K562 (cell line): Measurements from ENCODE around the gene NSUN6. TPM values are rescaled to one million over a fixed set of nuclear protein-coding genes. Genes with fewer than 3 reads are reported as not detected.

ENCODE experiments used
- DIDO1 ChIP-seq: fragments of 450-650 bp; IDR thresholded peaks from 2 replicates; pipeline ENCODE4 v1.6.1; 2016; ENCODE audit warnings: low read depth, missing biosample characterization, missing genetic modification characterization
- DMBX1 ChIP-seq: fragments of 250-450 bp; sonication (Bioruptor Pico); IDR thresholded peaks from 2 replicates; pipeline ENCODE4 v1.8.0; 2022; ENCODE audit warnings: inconsistent platforms, mild to moderate bottlenecking, moderate library complexity, borderline replicate concordance
- E2F8 ChIP-seq: fragments of 450-650 bp; IDR thresholded peaks from 2 replicates; pipeline ENCODE4 v1.7.1; 2018; ENCODE audit warnings: mild to moderate bottlenecking, low read depth; ENCODE audit not compliant: partially characterized antibody
- FOXP4 ChIP-seq: sonication (generic); formaldehyde crosslinking; IDR thresholded peaks from 2 replicates; pipeline ENCODE4 v1.8.0; 2022; ENCODE audit warnings: mild to moderate bottlenecking, missing genetic modification reagents, borderline replicate concordance
- HEY1 ChIP-seq: fragments of 250-450 bp; sonication (Bioruptor Pico); IDR thresholded peaks from 2 replicates; pipeline ENCODE4 v1.5.0; 2020; ENCODE audit warnings: mild to moderate bottlenecking, moderate library complexity, borderline replicate concordance
- IRF2 ChIP-seq: sonication (generic); formaldehyde crosslinking; IDR thresholded peaks from 2 replicates; pipeline ENCODE4 v1.8.1; 2022; ENCODE audit warnings: mild to moderate bottlenecking, missing genetic modification reagents
- MTA2 ChIP-seq: fragments of 450-650 bp; IDR thresholded peaks from 2 replicates; pipeline ENCODE4 v1.6.1; 2016; ENCODE audit warnings: low read depth
- YBX1 ChIP-seq: fragments of 450-650 bp; IDR thresholded peaks from 2 replicates; pipeline ENCODE4 v1.7.1; 2016; ENCODE audit warnings: mild to moderate bottlenecking
- ZNF778 ChIP-seq: fragments of 450-650 bp; formaldehyde crosslinking; IDR thresholded peaks from 2 replicates; pipeline ENCODE4 v1.4.0; 2020; ENCODE audit warnings: mild to moderate bottlenecking, moderate library complexity
- polyA plus RNA-seq, 8 experiments: library from polyadenylated mRNA; depleted of rRNA in 4 of 8; stranded (reverse) in 5 of 8; unstranded in 3 of 8; fragments of >200 nt; fragmentation: Nextera tagmentation in 2 of 8; fragmentation: Illumina TruSeq in 1 of 8; extraction: Ambion mirVana in 2 of 8; extraction: Trizol in 1 of 8; gene quantifications; 2 replicates each; pipeline versions ENCODE4 v1.2.1 to v1.2.3, GENCODE V29; 2011 to 2014; ENCODE audit warnings: inconsistent platforms in 1 of 8, missing spikeins in 1 of 8
- total RNA-seq, 7 experiments: library from RNA; depleted of rRNA in 6 of 7; stranded (reverse); fragments of >200 nt in 6 of 7; fragmentation: Illumina TruSeq in 2 of 7; extraction: Trizol in 2 of 7; gene quantifications; 2 replicates each; pipeline versions ENCODE4 v1.2.1 to v1.2.3, GENCODE V29; 2011 to 2021; ENCODE audit warnings: low replicate concordance in 1 of 7
- TF ChIP-seq, protein P1 (sequence below), 2 experiments: fragments of 450-650 bp in 1 of 2; sonication (generic) in 1 of 2; formaldehyde crosslinking in 1 of 2; IDR thresholded peaks; 2 replicates each; pipeline versions ENCODE4 v1.7.1 to v1.9.0; 2016 to 2022; ENCODE audit warnings: inconsistent platforms in 1 of 2, mild to moderate bottlenecking in 1 of 2, missing genetic modification reagents in 1 of 2
- TF ChIP-seq, protein P2 (sequence below): fragments of 450-650 bp; IDR thresholded peaks from 2 replicates; pipeline ENCODE4 v1.6.1; 2014; ENCODE audit warnings: low read depth, mild to moderate bottlenecking, moderate library complexity, borderline replicate concordance

NSUN6 gene
- total and polyA plus RNA-seq, 9 of the 15 experiments (the other 6 are each of a cell fraction or from before 2014, with no cell fraction given): 12.5 to 33.1 (median 24.2) TPM

DNA sequence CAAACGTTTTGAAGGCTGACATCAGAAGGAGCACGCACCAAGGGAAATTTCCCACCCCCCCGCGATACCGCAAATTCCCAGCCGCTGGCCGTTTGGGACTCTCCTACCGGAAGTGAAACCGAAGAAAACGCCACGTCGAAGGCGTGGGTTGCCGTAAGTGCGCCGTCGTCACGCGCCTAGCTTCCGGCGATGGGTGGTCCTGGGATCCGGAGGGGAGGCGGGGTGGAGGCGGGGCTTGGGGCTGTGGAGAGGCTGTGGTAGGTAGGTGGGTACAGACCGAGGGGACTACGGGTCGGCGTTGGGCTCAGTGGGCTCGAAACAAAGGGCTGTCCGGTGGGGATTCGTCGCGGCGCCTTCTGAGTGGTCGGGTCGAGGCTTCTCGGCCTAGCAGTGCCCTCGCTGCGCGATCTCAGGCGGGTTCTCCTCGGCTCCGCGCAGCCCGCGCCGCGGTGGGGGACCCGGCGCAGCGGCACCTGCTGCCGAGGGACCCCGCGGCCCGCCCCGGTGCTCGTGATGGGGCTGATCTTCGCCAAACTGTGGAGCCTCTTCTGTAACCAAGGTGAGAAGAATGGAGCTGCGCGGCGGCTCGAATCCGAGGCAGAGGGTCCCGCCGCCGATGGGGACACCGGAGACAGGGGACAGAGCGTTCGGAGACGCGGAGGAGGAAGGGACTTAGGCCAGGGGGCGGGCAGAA lies 7.9 kb upstream of the NSUN6 start, which contains the start of gene ARL5B (continued):
- TF ChIP-seq, protein P1, sequence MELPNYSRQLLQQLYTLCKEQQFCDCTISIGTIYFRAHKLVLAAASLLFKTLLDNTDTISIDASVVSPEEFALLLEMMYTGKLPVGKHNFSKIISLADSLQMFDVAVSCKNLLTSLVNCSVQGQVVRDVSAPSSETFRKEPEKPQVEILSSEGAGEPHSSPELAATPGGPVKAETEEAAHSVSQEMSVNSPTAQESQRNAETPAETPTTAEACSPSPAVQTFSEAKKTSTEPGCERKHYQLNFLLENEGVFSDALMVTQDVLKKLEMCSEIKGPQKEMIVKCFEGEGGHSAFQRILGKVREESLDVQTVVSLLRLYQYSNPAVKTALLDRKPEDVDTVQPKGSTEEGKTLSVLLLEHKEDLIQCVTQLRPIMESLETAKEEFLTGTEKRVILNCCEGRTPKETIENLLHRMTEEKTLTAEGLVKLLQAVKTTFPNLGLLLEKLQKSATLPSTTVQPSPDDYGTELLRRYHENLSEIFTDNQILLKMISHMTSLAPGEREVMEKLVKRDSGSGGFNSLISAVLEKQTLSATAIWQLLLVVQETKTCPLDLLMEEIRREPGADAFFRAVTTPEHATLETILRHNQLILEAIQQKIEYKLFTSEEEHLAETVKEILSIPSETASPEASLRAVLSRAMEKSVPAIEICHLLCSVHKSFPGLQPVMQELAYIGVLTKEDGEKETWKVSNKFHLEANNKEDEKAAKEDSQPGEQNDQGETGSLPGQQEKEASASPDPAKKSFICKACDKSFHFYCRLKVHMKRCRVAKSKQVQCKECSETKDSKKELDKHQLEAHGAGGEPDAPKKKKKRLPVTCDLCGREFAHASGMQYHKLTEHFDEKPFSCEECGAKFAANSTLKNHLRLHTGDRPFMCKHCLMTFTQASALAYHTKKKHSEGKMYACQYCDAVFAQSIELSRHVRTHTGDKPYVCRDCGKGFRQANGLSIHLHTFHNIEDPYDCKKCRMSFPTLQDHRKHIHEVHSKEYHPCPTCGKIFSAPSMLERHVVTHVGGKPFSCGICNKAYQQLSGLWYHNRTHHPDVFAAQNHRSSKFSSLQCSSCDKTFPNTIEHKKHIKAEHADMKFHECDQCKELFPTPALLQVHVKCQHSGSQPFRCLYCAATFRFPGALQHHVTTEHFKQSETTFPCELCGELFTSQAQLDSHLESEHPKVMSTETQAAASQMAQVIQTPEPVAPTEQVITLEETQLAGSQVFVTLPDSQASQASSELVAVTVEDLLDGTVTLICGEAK (IDR thresholded peaks at IDR 0.05): peak; percentile 94
- TF ChIP-seq, protein P1 (CRISPR knock-in tag; IDR thresholded peaks at IDR 0.05): no peak
- TF ChIP-seq DMBX1 (no peak), DIDO1 (tag) (no peak), HEY1 (CRISPR knock-in tag) (no peak), MTA2 (no peak), ZNF778 (CRISPR knock-in tag) (no peak), FOXP4 (no peak), E2F8 (peak; percentile 27), IRF2 (CRISPR knock-in tag) (no peak), YBX1 (no peak)
- TF ChIP-seq, protein P2, sequence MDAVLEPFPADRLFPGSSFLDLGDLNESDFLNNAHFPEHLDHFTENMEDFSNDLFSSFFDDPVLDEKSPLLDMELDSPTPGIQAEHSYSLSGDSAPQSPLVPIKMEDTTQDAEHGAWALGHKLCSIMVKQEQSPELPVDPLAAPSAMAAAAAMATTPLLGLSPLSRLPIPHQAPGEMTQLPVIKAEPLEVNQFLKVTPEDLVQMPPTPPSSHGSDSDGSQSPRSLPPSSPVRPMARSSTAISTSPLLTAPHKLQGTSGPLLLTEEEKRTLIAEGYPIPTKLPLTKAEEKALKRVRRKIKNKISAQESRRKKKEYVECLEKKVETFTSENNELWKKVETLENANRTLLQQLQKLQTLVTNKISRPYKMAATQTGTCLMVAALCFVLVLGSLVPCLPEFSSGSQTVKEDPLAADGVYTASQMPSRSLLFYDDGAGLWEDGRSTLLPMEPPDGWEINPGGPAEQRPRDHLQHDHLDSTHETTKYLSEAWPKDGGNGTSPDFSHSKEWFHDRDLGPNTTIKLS: peak; percentile 100
